ENCODE measurements around the gene SMAD4.

Gene SMAD4

DNA sequence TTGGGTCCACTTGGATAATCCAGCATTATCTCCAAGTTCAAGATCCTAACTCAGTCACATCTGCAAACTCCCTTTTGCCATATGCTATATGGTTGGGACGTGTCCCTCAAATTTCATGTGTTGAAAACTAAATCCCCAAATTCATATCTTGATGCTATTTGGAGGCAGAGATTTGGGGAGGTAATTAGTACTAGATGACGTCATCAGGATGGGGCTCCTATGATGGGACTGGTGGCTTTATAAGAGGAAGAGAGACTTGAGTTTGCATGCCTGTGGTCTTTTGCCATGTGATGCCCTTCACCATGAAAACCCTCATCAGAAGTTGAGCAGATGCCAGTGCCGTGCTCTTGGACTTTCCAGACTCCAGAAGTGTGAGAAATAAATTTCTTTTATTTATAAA, 16.8 kb upstream of the SMAD4 start:
- Histone ChIP-seq H3K4me3 (ENCODE audit: low read length) (no peak overlapping the region), H3K79me2 (ENCODE audit: control insufficient read depth, insufficient read depth, low read length) (no peaks in the 10 kb centered on the region), H3K18ac (ENCODE audit: low read length) (no peak overlapping the region), H4K8ac (ENCODE audit: low read depth, low read length) (no peak overlapping the region), H3K4me1 (ENCODE audit: control insufficient read depth, low read depth, low read length) (no peaks in the 10 kb centered on the region), H2BK5ac (ENCODE audit: low read length) (no peak overlapping the region), H3K27me3 (ENCODE audit: insufficient read depth, low read length, poor library complexity) (no peaks in the 10 kb centered on the region), H3K79me1 (ENCODE audit: low read length) (no peaks in the 10 kb centered on the region), H2BK120ac (ENCODE audit: low read depth, low read length) (no peak overlapping the region), H4K5ac (ENCODE audit: low read length) (no peak overlapping the region), H2BK15ac (replicated peaks; ENCODE audit: low read depth) (no peak overlapping the region), H3K4ac (ENCODE audit: low read depth, low read length) (no peak overlapping the region), H3K56ac (ENCODE audit: low read length) (no peak overlapping the region), H3K9ac (ENCODE audit: low read length) (no peak overlapping the region), H3K4me2 (ENCODE audit: low read length) (no peak overlapping the region), H3K27ac (ENCODE audit: low read depth, low read length) (no peak overlapping the region), H2AK5ac (ENCODE audit: low read length) (no peak overlapping the region), H3K23ac (ENCODE audit: low read length) (no peak overlapping the region), H3K36me3 (ENCODE audit: control insufficient read depth, insufficient read depth, low read length) (no peaks in the 10 kb centered on the region)
- WGBS (ENCODE audit: extremely low coverage, insufficient coverage, low lambda C conversion rate), result no CpG with 5 or more reads among the region's 3 CpGs
- no peak for DNase-seq

DNA sequence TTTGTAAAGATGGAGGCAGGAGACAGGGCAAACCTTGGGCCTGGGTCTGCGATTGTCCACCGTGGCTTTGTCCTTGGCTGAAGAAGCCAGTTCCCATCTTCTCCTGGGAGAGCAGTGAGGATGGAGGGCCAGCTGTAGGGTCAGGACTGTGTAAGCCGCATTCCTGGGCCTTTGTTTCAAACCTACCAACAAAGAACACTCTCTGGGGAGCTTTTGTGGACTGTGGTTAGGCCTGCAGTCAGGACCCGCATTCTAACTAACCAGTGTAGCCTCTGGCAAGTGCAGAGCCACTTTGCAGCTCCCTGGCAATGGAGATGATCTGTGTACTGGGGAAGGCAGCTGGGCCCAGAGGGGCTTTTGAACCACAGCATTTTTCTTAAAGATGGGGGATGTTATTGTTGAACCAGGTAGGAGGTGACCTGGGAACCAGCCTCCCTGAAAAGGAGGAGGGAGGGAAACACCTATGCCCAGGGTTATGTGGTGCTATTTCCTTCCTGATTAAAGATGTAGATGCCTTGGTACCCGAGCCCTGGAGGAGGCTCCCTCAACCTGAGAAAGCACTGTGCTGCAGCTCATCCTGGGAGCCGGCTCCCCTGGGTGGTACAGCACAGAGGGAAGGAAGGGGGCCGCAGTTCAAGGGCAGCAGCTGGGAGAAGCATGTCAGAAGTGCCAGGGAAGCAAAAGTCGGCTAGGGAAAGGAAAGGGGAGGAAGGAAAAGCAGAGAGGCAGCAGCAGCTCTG, 12.7 kb upstream of the SMAD4 start:
- no peaks in the 10 kb centered on the region for H3K79me1 ChIP-seq (ENCODE audit: low read length)
- DNase-seq, result peak; percentile 69
- H2BK5ac ChIP-seq (ENCODE audit: low read length), result no peak overlapping the region
- no peak overlapping the region for H2AK5ac ChIP-seq (ENCODE audit: low read length)
- H3K9ac ChIP-seq (ENCODE audit: low read length), result no peak overlapping the region
- H3K79me2 ChIP-seq (ENCODE audit: control insufficient read depth, insufficient read depth, low read length), result no peaks in the 10 kb centered on the region
- no peak overlapping the region for H3K4me3 ChIP-seq (ENCODE audit: low read length)
- H3K27me3 ChIP-seq (ENCODE audit: insufficient read depth, low read length, poor library complexity), result no peaks in the 10 kb centered on the region
- no peak overlapping the region for H4K5ac ChIP-seq (ENCODE audit: low read length)
- H3K27ac ChIP-seq (ENCODE audit: low read depth, low read length), result no peak overlapping the region
- no peak overlapping the region for H3K56ac ChIP-seq (ENCODE audit: low read length)
- H3K23ac ChIP-seq (ENCODE audit: low read length), result no peak overlapping the region
- no peak overlapping the region for H3K4ac ChIP-seq (ENCODE audit: low read depth, low read length)
- WGBS (ENCODE audit: extremely low coverage, insufficient coverage, low lambda C conversion rate), result no CpG with 5 or more reads among the region's 8 CpGs
- H2BK15ac ChIP-seq (replicated peaks; ENCODE audit: low read depth), result no peak overlapping the region
- no peak overlapping the region for H3K18ac ChIP-seq (ENCODE audit: low read length)
- no peak overlapping the region for H2BK120ac ChIP-seq (ENCODE audit: low read depth, low read length)
- no peaks in the 10 kb centered on the region for H3K36me3 ChIP-seq (ENCODE audit: control insufficient read depth, insufficient read depth, low read length)
- H4K8ac ChIP-seq (ENCODE audit: low read depth, low read length), result no peak overlapping the region
- H3K4me1 ChIP-seq (ENCODE audit: control insufficient read depth, low read depth, low read length), result no peaks in the 10 kb centered on the region
- H3K4me2 ChIP-seq (ENCODE audit: low read length), result no peak overlapping the region

DNA sequence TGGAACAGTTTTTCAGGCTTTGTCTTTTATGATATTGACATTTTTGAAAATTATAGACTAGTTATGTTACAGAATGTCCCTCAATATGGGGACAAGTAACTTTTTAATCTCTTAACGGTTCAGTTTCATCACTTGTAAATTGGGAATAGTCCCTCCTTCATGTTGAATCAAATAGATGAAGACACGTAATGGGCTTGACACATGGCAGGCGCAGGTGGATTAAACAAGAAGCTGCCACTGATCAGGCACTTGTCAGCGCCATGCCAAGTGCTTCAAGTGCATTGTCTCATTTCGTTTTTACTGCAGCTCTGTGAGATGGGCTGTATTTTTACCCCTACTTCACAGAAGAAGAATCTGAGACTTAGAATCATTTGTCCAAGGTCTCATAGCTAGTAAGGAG, 9.5 kb upstream of the SMAD4 start:
- Histone ChIP-seq H3K27me3 (ENCODE audit: insufficient read depth, low read length, poor library complexity) (no peaks in the 10 kb centered on the region), H2BK15ac (replicated peaks; ENCODE audit: low read depth) (no peak overlapping the region), H3K36me3 (ENCODE audit: control insufficient read depth, insufficient read depth, low read length) (no peaks in the 10 kb centered on the region), H3K56ac (ENCODE audit: low read length) (no peak overlapping the region), H3K79me2 (ENCODE audit: control insufficient read depth, insufficient read depth, low read length) (no peaks in the 10 kb centered on the region), H2AK5ac (ENCODE audit: low read length) (no peak overlapping the region), H3K23ac (ENCODE audit: low read length) (no peak overlapping the region), H3K9ac (ENCODE audit: low read length) (no peak overlapping the region), H3K27ac (ENCODE audit: low read depth, low read length) (no peak overlapping the region), H3K4me1 (ENCODE audit: control insufficient read depth, low read depth, low read length) (no peaks in the 10 kb centered on the region), H3K4me3 (ENCODE audit: low read length) (no peak overlapping the region), H3K79me1 (ENCODE audit: low read length) (no peaks in the 10 kb centered on the region), H3K4ac (ENCODE audit: low read depth, low read length) (no peak overlapping the region), H3K18ac (ENCODE audit: low read length) (no peak overlapping the region), H4K8ac (ENCODE audit: low read depth, low read length) (no peak overlapping the region), H3K4me2 (ENCODE audit: low read length) (no peak overlapping the region), H2BK5ac (ENCODE audit: low read length) (no peak overlapping the region), H2BK120ac (ENCODE audit: low read depth, low read length) (no peak overlapping the region), H4K5ac (ENCODE audit: low read length) (no peak overlapping the region)
- DNase-seq, result no peak
- no CpG with 5 or more reads among the region's 5 CpGs for WGBS (ENCODE audit: extremely low coverage, insufficient coverage, low lambda C conversion rate)

DNA sequence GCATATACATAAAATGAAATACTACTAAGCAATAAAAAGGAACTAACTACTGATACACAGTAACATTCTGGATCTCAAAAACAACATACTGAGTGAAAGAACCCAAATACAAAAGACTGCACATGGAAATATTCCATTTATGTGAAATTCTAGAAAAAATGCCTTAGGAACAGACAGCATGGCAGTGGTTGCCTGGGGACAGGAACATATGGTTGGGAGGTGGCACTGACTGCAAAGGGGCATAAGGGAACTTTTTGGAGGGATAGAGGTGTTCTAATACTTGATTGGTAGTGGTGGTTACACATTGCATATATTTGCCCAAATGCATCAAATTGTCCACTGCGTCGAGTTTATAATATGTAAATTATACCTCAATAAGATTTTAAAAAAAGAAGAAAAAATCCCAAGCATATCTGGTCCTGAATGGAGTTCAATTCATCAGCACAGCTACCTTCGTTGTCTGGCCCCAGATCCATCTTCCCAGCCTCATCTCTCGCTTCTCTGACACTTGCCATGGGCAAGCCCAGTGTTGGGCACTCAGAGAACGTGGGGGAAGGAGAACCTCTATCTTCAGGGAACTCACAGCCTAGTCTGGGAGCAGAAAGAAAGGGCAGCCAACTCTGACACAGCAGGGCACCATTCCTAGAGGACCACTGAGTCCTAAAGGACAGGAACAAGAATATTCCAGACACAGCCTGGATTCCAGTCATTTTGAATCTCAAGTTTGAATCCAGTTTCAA, 8.6 kb upstream of the SMAD4 start:
- no peak overlapping the region for H3K4me2 ChIP-seq (ENCODE audit: low read length)
- H3K4ac ChIP-seq (ENCODE audit: low read depth, low read length), result no peak overlapping the region
- H2BK15ac ChIP-seq (replicated peaks; ENCODE audit: low read depth), result no peak overlapping the region
- H4K5ac ChIP-seq (ENCODE audit: low read length), result no peak overlapping the region
- H3K36me3 ChIP-seq (ENCODE audit: control insufficient read depth, insufficient read depth, low read length), result no peaks in the 10 kb centered on the region
- H2BK120ac ChIP-seq (ENCODE audit: low read depth, low read length), result no peak overlapping the region
- WGBS (ENCODE audit: extremely low coverage, insufficient coverage, low lambda C conversion rate), result no CpG with 5 or more reads among the region's 5 CpGs
- H4K8ac ChIP-seq (ENCODE audit: low read depth, low read length), result no peak overlapping the region
- no peaks in the 10 kb centered on the region for H3K27me3 ChIP-seq (ENCODE audit: insufficient read depth, low read length, poor library complexity)
- no peak overlapping the region for H3K23ac ChIP-seq (ENCODE audit: low read length)
- H3K56ac ChIP-seq (ENCODE audit: low read length), result no peak overlapping the region
- H3K79me1 ChIP-seq (ENCODE audit: low read length), result no peaks in the 10 kb centered on the region
- H3K9ac ChIP-seq (ENCODE audit: low read length), result no peak overlapping the region
- no peak overlapping the region for H2AK5ac ChIP-seq (ENCODE audit: low read length)
- no peaks in the 10 kb centered on the region for H3K79me2 ChIP-seq (ENCODE audit: control insufficient read depth, insufficient read depth, low read length)
- no peak overlapping the region for H3K4me3 ChIP-seq (ENCODE audit: low read length)
- H2BK5ac ChIP-seq (ENCODE audit: low read length), result no peak overlapping the region
- no peaks in the 10 kb centered on the region for H3K4me1 ChIP-seq (ENCODE audit: control insufficient read depth, low read depth, low read length)
- no peak overlapping the region for H3K27ac ChIP-seq (ENCODE audit: low read depth, low read length)
- no peak for DNase-seq
- no peak overlapping the region for H3K18ac ChIP-seq (ENCODE audit: low read length)

DNA sequence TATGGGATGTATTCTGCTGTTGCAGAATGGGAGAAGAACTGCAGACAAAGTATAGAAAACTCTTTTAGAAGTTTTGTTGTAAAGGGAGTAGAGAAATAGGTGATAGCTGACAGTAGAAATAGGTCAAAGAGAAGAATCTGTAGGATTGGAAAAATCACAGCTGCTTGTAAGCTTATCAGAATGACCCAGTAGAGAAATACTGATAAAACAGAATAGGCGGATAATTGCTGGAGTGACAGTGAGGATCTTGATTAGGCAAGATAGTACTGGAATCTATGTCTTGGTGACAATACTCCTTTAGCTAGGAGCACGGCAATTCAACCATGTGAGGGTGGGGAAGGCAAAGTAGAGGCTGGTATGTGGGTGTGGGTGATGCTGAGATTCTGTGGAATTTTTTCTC, 4.5 kb upstream of the SMAD4 start:
- Histone ChIP-seq H2BK15ac (replicated peaks; ENCODE audit: low read depth) (no peak overlapping the region), H4K8ac (ENCODE audit: low read depth, low read length) (no peak overlapping the region), H2AK5ac (ENCODE audit: low read length) (no peak overlapping the region), H3K27ac (ENCODE audit: low read depth, low read length) (no peak overlapping the region), H3K18ac (ENCODE audit: low read length) (no peak overlapping the region), H3K23ac (ENCODE audit: low read length) (no peak overlapping the region), H4K5ac (ENCODE audit: low read length) (no peak overlapping the region), H3K4me1 (ENCODE audit: control insufficient read depth, low read depth, low read length) (peaks cover 3% of the 10 kb centered on the region), H3K4ac (ENCODE audit: low read depth, low read length) (no peak overlapping the region), H2BK120ac (ENCODE audit: low read depth, low read length) (no peak overlapping the region), H3K56ac (ENCODE audit: low read length) (no peak overlapping the region), H3K79me2 (ENCODE audit: control insufficient read depth, insufficient read depth, low read length) (no peaks in the 10 kb centered on the region), H3K79me1 (ENCODE audit: low read length) (no peaks in the 10 kb centered on the region), H3K9ac (ENCODE audit: low read length) (no peak overlapping the region), H2BK5ac (ENCODE audit: low read length) (no peak overlapping the region), H3K36me3 (ENCODE audit: control insufficient read depth, insufficient read depth, low read length) (no peaks in the 10 kb centered on the region), H3K4me2 (ENCODE audit: low read length) (no peak overlapping the region), H3K27me3 (ENCODE audit: insufficient read depth, low read length, poor library complexity) (no peaks in the 10 kb centered on the region), H3K4me3 (ENCODE audit: low read length) (no peak overlapping the region)
- WGBS (ENCODE audit: extremely low coverage, insufficient coverage, low lambda C conversion rate), result no CpG with 5 or more reads among the region's 2 CpGs
- peak; percentile 55 for DNase-seq

Measured in mesendoderm (in vitro differentiated cells).